Activated T-helper 2 cell treated with anti-CD3 and anti-CD28 coated beads, Interferon-gamma antibody, Interleukin-2, Interleukin-4, amounts not matched to agents 10 μg/mL and 5 μg/mL and 100 μg/mL, durations not matched to agents 14 hours and 24 hours and 36 hours (primary cell): ENCODE data around the gene CFAP46. TPM values are rescaled to one million over a fixed set of nuclear protein-coding genes. Genes with fewer than 3 reads are reported as not detected.
"Not testable (repeated sequence)": the region's sequence is repeated elsewhere in the genome, so short reads cannot be mapped to it uniquely, and the experiment has no call there.

ENCODE experiments used
- DNase-seq: peaks from one replicate; pipeline ENCODE4 v3.0.0; 2021; ENCODE audit warnings: low spot score
- H3K27ac Mint-ChIP-seq: one replicate; pipeline ENCODE4 v1.8.0; 2021; ENCODE audit warnings: mixed read lengths
- H3K27me3 Mint-ChIP-seq: one replicate; pipeline ENCODE4 v1.8.0; 2021; ENCODE audit warnings: low read depth, mixed read lengths
- H3K36me3 Mint-ChIP-seq: one replicate; pipeline ENCODE4 v1.8.0; 2021; ENCODE audit warnings: low read depth, mixed read lengths
- H3K4me1 Mint-ChIP-seq: one replicate; pipeline ENCODE4 v1.8.0; 2021; ENCODE audit warnings: low read depth, mixed read lengths
- H3K4me3 Mint-ChIP-seq: one replicate; pipeline ENCODE4 v1.8.0; 2021; ENCODE audit warnings: low read depth, mild to moderate bottlenecking, moderate library complexity, mixed read lengths
- H3K9me3 Mint-ChIP-seq: one replicate; pipeline ENCODE4 v1.8.0; 2021; ENCODE audit warnings: mixed read lengths
- intact Hi-C: fragments of 100-400 bp; cut with micrococcal nuclease; formaldehyde crosslinking; loops from one replicate; pipeline ENCODE4 v1.15.1; 2023
- total RNA-seq: library from RNA; stranded (reverse); gene quantifications from 2 replicates; pipeline ENCODE4 v1.2.3, GENCODE V29; 2022

CFAP46 gene
- total RNA-seq, 1 donor from 2014 or later: not detected

GRCh38 chr10:132964707-132965410, 22.5 kb upstream of the CFAP46 start:
- H3K36me3 Mint-ChIP-seq, DNase-seq, H3K4me3 Mint-ChIP-seq, intact Hi-C loops, H3K9me3 Mint-ChIP-seq, H3K27ac Mint-ChIP-seq: not testable (repeated sequence)
- peaks cover 12% of the 10 kb centered on the region for H3K4me1 Mint-ChIP-seq
- peaks cover 28% of the 10 kb centered on the region for H3K27me3 Mint-ChIP-seq

- H3K36me3 Mint-ChIP-seq: no peaks in the 10 kb centered on the region
- intact Hi-C loops: no loop called here
- no peak overlapping the region for H3K4me3 Mint-ChIP-seq
These were observed 21.9 kb upstream of the CFAP46 start for GRCh38 chr10:132964231-132964630.

DNA sequence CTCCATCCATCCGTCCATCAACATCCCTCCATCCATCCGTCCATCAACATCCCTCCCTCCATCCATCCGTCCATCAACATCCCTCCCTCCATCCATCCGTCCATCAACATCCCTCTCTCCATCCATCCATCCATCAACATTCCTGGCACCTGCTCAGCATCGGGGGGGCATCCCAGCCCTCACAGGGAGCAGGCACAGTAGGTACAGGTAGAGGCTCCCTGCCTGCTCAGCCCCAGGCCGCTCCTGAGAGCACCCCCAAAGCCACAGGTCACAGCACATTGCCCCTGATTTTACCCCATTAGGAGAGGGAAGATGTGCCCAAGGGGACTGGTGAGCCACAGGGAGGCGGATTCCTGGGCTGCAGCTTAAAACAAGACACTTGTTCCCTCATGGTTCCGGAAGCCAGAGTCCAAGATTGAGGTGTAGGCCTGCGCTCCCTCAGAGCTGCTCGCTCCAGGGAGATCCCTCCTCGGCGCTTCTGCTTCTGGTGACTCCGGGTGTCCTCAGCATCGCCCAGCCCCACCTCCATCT, 21.1 kb upstream of the CFAP46 start:
- Mint-ChIP-seq H3K27ac (peak overlapping the region; percentile 47), H3K27me3 (peaks cover 26% of the 10 kb centered on the region), H3K4me1 (peaks cover 12% of the 10 kb centered on the region), H3K4me3 (peak overlapping the region; percentile 84), H3K9me3 (no peaks in the 10 kb centered on the region), H3K36me3 (no peaks in the 10 kb centered on the region)
- intact Hi-C loops: no loop called here
- no peak for DNase-seq

More at GRCh38 chr10:132964231-132964630, 21.9 kb upstream of the CFAP46 start:
- peaks cover 28% of the 10 kb centered on the region for H3K27me3 Mint-ChIP-seq
- DNase-seq: no peak
- no peaks in the 10 kb centered on the region for H3K9me3 Mint-ChIP-seq
- H3K27ac Mint-ChIP-seq: no peak overlapping the region
- H3K4me1 Mint-ChIP-seq: peaks cover 12% of the 10 kb centered on the region

- Mint-ChIP-seq H3K36me3 (no peaks in the 10 kb centered on the region), H3K4me3 (peak overlapping the region; percentile 84), H3K27ac (peak overlapping the region; percentile 48), H3K27me3 (peaks cover 24% of the 10 kb centered on the region), H3K4me1 (peaks cover 12% of the 10 kb centered on the region), H3K9me3 (no peaks in the 10 kb centered on the region)
- no peak for DNase-seq
- intact Hi-C loops: no loop called here
These were observed 20.5 kb upstream of the CFAP46 start for GRCh38 chr10:132962623-132963429.

DNA sequence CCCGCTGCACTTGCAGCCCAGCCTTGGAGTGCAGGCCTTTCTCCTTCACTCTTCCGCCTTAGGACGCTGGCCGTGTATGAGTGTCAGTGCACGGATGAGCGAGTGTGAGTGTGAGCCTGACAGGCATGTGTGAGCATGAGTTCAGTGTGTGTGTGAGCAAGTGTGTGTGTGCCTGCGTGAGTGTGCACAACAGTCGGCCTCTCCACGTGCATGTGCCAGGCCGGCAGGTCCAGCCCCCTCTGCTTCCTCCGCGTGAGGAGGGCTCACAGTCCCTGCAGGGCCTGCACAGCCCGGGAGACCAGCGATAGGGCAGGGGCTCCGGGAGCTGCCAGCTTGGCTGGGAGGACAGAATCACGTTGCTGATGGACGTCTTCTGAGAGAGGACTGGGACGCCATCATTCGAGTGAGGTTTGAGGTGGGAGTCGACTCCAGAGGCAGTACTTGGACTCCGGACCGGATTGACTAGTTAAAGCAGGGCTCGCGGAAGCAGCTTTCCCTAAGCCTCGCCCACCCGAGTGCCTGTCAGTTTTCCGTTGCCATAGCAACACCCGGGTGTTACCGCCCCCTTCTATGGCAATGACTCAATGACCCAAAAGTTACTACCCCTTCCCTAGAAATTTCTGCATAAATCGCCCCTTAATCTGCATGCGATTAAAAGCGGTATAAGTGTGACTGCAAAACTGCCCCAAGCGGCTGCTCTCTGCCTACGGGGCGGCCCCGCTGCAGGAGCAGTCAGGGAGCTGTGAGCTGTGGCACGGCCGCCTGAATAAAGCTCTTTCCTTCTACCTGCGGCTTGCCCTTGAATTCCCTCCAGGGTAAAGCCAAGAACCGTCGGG, 19.6 kb upstream of the CFAP46 start:
- Mint-ChIP-seq H3K4me3 (peak overlapping the region; percentile 84), H3K9me3 (no peaks in the 10 kb centered on the region)
- intact Hi-C loops: no loop called here

DNA sequence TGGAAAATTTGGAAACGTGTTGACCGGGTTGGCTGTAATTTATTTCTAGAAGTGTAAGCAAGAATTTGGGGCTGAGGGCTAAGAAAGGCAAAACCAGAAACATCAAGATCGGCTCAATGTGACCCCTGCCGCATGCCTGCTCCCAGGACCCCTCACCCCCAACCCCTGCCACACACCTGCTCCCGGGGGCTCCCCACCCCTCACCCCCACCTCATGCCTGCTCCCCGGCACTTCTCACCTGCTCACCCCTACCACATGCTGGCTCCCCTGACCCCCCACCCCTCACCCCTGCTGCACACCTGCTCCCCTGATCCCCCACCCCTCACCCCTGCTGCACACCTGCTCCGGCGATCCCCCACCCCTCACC, 19.0 kb upstream of the CFAP46 start:
- no peak for DNase-seq
- H3K27me3 Mint-ChIP-seq: peaks cover 23% of the 10 kb centered on the region
- no peaks in the 10 kb centered on the region for H3K36me3 Mint-ChIP-seq
- peaks cover 12% of the 10 kb centered on the region for H3K4me1 Mint-ChIP-seq
- H3K27ac Mint-ChIP-seq: no peak overlapping the region
- no peaks in the 10 kb centered on the region for H3K9me3 Mint-ChIP-seq
- intact Hi-C loops: no loop called here
- no peak overlapping the region for H3K4me3 Mint-ChIP-seq

More for the DNA sequence above, 19.6 kb upstream of the CFAP46 start:
- peaks cover 24% of the 10 kb centered on the region for H3K27me3 Mint-ChIP-seq
- H3K4me1 Mint-ChIP-seq: peaks cover 12% of the 10 kb centered on the region
- DNase-seq: peak; percentile 58
- no peaks in the 10 kb centered on the region for H3K36me3 Mint-ChIP-seq
- peak overlapping the region; percentile 48 for H3K27ac Mint-ChIP-seq

- Mint-ChIP-seq H3K4me3 (no peak overlapping the region), H3K36me3 (no peaks in the 10 kb centered on the region), H3K27me3 (peaks cover 18% of the 10 kb centered on the region), H3K9me3 (no peaks in the 10 kb centered on the region), H3K4me1 (peaks cover 12% of the 10 kb centered on the region), H3K27ac (no peak overlapping the region)
- intact Hi-C loops: no loop called here
- DNase-seq: no peak
These were observed 18.5 kb upstream of the CFAP46 start for GRCh38 chr10:132960631-132961419.

DNA sequence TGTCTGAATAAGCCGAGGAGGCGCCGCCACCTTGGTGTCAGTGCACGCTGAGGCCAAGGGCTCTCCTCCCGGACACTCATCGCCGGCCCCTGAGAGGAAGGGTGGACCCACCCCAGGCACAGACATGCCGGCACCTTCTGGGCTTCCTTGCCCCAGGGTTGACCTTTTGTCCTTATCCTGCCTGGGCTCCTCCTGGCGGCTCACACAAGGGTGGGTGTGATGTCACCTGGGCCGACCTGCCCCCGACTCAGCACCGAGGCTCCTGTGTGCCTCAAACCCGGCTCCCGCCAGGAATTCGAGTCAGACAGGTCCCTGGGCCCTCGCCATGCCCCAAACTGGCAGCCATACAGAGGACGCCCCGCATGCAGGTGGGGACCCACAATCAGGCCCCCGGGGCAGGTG, 17.7 kb upstream of the CFAP46 start:
- Mint-ChIP-seq H3K4me3 (no peak overlapping the region), H3K36me3 (no peaks in the 10 kb centered on the region), H3K9me3 (no peaks in the 10 kb centered on the region), H3K27ac (no peak overlapping the region), H3K4me1 (peaks cover 12% of the 10 kb centered on the region), H3K27me3 (peaks cover 13% of the 10 kb centered on the region)
- no peak for DNase-seq
- intact Hi-C loops: no loop called here

DNA sequence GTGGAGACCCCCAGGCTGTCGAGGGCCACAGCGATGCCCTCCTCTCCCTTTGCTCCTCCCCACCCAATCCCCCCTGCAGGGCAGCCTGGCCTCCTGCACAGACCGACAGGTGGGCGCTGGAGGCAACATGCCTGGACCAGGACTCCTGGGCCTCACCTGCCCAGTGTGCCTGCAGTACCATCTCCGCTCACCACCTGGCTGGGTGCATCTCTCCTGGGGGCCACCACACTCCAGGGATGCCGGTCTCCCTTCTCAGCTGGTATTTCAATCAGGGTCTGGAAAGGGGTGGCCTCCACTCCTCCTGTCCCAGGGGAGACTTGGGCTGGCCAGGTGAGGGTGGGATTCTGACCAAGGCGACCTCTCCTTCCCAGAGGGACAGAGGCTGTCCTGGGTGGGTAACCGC, 17.2 kb upstream of the CFAP46 start:
- peaks cover 9% of the 10 kb centered on the region for H3K27me3 Mint-ChIP-seq
- peaks cover 12% of the 10 kb centered on the region for H3K4me1 Mint-ChIP-seq
- DNase-seq: no peak
- H3K9me3 Mint-ChIP-seq: no peaks in the 10 kb centered on the region
- H3K27ac Mint-ChIP-seq: no peak overlapping the region
- H3K4me3 Mint-ChIP-seq: no peak overlapping the region
- H3K36me3 Mint-ChIP-seq: no peaks in the 10 kb centered on the region
- intact Hi-C loops: no loop called here

DNA sequence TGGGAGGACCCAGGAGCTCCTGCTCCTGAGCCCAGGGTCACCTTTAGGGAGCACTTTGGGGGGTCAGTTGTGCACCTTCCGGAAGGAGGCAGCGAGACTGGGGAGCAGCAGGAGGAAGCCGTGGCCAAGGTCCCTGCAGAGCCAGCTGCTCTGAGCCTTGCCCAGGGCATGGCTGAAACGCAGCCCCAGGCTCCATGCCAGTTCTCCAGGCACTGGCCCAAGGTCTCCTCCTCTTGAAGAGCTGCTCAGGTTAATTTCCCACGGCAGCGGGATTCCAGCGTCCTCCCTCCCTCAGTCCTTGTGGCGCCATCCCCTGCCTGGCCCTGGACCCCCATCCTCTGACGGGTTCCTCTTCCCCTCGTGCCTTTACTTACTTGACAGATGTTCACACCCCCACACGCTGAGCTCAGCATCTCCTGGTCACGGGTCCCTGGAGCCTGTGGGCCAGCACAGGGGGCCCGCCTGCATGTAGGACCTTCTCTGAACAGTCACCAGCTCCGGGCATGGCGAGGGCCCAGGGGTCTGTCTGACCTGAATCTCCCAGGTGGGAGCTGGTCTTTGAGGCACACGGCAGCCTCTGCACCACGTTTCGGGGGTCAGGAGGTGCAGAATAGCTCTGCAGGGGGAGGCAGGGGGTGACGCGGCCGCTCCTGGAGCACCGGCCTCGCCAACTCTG, 16.7 kb upstream of the CFAP46 start:
- intact Hi-C loops: no loop called here
- H3K27ac Mint-ChIP-seq: no peak overlapping the region
- DNase-seq: no peak
- H3K4me1 Mint-ChIP-seq: peaks cover 12% of the 10 kb centered on the region
- no peak overlapping the region for H3K4me3 Mint-ChIP-seq
- H3K36me3 Mint-ChIP-seq: no peaks in the 10 kb centered on the region
- H3K9me3 Mint-ChIP-seq: no peaks in the 10 kb centered on the region
- H3K27me3 Mint-ChIP-seq: peaks cover 8% of the 10 kb centered on the region

- Mint-ChIP-seq H3K4me1 (peaks cover 9% of the 10 kb centered on the region), H3K36me3 (no peaks in the 10 kb centered on the region), H3K27ac (no peak overlapping the region), H3K4me3 (no peak overlapping the region), H3K9me3 (no peaks in the 10 kb centered on the region), H3K27me3 (peaks cover 4% of the 10 kb centered on the region)
- DNase-seq: no peak
- intact Hi-C loops: no loop called here
These were observed 15.9 kb upstream of the CFAP46 start for GRCh38 chr10:132957981-132958882.
